SKM-1 (cell line): Measurements from ENCODE around the gene ANO1.

Source experiments
- DNase-seq: peaks from one replicate; lab custom pipeline; 2025; ENCODE audit not compliant: unreplicated experiment; lab: John Stamatoyannopoulos, UW

The ANO1 gene

DNA sequence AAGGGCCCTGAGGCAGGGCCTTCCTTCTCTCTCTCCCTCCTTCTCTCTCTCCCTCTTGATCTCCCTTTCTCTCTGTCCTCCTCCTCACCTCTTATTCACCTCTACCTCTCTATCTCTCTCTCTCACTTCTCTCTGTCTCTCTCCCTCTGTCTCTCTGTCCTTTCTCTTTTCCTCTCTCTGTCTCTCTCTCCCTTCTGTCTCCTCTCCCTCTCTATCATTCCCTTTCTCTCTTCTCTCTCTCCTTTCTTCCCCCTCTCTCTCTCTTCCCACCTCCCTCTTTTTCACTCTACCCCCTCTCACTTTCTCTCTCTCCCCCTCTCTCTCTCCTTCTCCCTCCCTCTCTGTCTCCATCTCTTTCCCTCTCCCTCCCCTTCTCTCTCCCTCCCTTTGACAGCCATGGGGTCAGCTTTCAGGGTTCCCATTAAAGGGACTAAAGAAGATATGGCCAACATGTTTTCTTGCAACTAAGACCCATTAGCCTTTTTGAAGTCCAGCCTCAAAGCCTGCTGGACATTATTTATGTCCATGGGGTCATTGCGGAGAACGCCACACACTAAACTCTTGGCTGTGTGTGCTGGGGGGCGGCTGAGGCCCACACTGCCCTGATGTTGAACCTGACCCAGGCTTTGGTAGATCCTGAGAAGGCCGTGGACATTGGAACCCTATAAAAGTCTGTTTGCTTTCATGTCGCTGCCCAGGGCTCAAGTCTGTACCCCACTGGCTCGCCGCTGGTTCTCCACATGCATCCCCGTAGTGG, 15.0 kb downstream of the ANO1 start:
- DNase-seq: no peak

GRCh38 chr11:70095541-70096252, 17.6 kb downstream of the ANO1 start:
- no peak for DNase-seq

DNA sequence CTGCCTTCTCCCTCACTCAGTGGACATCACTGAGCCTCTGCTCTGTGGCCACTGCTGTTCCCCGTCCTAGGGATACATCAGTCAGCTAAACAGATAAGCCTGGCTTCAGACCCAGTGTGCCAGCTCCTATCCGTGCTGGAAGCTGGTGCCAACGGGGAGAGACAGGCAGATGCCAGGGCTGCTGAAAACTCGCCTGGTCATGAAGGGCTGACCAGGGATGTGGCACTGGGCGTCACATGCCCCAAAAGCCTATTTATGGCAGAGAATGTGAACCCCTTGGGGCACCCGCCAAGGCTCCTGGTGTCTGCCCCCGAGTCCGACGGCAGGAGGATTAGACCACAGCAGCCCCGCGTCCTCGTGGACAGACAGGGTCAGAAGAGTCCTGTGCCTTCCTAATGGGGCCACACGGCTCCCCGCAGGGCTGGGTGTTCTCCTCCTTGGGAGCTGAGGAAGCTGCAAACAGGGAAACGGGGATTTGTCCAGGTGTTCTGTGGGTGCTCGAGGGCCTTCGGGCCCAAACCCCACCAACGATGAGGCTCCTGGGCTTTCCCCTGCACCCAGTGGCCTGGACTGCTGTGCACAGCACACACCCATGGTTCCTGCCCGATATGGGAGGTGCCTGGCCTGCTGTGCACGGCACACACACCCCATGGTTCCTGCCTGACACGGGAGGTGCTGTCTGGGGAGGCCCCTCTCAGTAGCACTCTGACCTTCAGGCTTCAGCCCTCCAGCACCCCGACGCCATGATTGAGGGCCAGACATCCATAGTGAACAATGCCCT, 19.9 kb downstream of the ANO1 start:
- DNase-seq: no peak

DNA sequence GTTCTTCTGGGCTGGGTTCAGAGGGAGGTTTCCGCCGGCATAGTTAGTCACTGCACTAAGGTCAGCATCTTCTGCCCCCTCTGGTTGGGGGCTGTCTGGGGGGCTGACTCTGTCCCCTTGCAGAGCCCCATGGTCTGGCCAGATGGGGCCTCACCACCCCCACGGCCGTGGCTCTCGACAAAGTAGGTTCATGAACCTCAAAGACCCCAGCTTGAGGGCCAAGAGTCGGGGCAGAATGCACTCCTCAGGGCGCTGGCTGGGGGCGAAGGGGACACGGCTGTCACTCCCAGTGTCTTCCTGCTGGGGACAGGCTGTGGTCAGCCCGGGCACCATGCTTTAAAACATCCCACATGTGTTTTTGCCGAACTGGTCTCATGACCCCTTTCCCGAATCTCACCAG, 20.8 kb downstream of the ANO1 start:
- DNase-seq: no peak

- no peak for DNase-seq
These were observed 21.6 kb downstream of the ANO1 start for GRCh38 chr11:70099578-70100279.

- DNase-seq: no peak
These were observed 22.1 kb downstream of the ANO1 start for GRCh38 chr11:70100280-70100603.

DNA sequence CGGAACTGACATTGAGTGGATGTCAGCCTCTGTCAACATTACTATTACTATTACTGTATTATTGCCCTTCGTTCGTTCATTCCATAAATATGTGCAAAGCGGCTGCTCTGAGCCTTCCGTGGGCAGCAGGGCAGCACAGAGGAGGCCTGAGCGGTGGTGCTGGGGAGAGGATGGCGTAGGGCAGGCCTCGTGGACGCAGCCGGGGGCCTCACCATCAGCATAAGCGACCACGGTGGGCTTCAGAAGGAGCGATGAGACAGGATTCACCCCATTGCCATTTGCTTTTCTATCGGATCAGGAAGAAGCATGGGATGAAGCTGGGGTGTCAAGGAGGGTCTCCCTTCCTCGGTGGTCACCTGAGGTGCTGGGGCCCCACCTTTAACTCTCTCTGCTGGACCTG, 22.7 kb downstream of the ANO1 start:
- DNase-seq: no peak

- DNase-seq: no peak
These were observed 25.3 kb downstream of the ANO1 start for GRCh38 chr11:70103256-70103975.

DNA sequence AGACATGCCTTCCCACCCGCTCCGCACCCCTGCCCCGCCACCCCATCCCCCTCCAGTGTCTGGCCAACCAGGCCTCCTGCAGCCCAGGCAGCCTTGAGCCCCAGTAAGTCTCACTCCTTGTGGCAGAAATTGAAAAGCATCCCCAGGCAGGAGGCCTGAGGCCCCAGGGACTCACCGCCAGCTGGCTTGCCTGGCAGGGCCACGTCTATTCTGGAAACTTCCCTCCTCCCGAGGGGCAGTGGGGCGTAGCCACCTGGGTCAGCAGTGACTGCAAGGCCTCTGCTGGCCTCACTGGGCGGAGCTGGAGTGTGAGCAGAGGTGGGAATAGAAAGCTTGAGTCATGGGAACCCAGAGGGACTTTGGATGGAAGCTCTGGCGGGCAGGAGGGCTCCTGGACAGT, 26.3 kb downstream of the ANO1 start:
- DNase-seq: no peak

DNA sequence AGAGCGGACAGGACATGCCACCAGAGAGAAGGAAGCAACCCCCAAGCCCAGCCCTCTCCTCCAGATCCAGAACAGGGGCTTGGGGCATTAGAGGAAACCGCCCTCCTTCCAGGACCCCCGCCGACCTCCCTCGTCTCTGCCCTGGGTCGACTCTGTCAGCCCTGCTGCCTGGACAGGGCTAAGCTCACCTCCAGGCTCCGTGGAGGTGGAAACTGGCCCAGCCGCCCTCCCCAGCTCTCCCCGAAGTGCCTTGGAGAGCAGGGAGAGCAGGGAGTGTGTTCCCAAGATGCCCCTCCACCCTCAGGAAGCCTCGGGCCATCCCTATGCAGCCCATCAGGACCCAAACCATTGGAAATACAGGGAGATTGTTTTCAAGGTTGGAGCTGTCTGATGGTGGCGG, 26.8 kb downstream of the ANO1 start:
- DNase-seq: no peak

- DNase-seq: no peak
These were observed 27.2 kb downstream of the ANO1 start for GRCh38 chr11:70105369-70105754.

DNA sequence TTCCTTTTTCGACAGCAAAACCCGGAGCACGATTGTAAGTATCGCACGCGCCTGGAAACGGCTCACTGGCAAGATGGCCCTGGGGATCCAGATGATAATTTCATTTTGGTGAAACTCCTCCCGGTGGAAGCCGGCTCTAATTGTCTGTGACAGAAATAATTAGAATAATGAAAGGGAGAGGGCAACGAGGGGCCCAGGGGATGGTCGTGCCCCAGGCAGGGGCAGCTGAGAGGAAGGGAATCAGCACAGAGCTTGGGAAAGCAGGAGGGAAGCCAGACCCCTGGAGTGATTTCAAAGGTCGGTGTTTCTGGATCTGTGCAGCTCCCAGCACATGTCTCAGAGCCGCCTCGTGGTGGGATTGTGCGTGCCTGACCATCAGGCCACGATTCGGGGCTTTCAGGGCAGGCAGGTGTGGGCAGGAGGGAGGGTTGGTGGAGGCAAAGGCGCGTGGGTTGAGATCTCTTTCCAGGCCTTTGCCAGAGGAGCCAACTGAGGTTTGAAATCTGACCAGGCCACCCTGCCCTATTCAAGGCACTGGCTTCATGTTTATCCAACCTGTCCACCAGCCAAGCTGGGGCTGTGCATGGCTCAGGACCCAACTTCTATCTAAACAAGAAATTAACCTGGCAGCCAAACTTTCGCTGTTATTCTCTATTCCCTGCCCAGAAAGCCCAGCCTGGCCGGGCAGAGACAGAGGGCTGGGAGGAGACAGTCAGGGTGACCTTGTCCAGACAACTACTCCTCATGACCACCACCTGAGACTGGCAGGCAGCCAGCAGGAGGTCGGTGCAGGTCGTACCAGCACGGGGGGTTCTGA, 27.8 kb downstream of the ANO1 start:
- no peak for DNase-seq

DNA sequence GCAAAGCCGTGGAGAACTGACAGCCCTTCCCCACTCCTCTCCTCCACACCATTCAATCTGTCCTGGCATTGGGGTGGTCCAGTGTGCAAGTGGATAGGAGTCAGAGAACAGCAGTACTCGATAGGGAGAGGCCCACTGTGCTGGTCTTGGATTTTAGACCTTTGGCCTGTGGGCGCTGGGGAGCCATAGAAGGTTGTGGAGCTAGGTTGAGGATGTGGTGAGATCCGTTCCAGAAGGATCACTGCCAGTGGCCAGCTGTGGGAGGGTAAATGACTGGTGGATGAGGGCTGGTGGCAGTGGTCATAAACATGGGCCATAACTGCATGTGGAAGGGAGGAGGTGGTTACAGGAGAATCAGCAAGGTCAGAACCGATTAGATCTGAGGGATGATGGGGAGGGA, 28.6 kb downstream of the ANO1 start:
- DNase-seq: no peak

DNA sequence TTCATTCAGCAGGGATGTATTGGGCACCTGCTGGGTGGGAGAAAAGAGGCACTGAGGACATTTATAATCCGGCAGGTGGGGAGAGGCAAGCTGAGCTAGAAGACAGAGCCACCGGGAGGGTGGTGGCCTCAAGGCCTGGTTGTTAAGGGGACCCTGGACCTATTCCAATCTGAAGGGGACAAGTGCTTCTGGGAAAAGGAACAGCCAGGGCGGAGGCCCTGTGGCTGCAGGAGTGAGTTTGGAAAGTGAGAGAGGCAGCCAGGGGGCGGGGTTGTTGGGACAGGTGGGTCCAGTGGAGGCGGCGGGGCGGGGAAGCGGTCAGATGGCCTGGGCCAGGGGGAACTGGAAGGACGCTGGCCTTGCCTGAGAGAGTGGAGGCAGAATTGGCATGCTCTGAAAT, 29.1 kb downstream of the ANO1 start:
- no peak for DNase-seq

- no peak for DNase-seq
These were observed 29.6 kb downstream of the ANO1 start for GRCh38 chr11:70107756-70108155.

- no peak for DNase-seq
These were observed 30.1 kb downstream of the ANO1 start for GRCh38 chr11:70108250-70108649.

DNA sequence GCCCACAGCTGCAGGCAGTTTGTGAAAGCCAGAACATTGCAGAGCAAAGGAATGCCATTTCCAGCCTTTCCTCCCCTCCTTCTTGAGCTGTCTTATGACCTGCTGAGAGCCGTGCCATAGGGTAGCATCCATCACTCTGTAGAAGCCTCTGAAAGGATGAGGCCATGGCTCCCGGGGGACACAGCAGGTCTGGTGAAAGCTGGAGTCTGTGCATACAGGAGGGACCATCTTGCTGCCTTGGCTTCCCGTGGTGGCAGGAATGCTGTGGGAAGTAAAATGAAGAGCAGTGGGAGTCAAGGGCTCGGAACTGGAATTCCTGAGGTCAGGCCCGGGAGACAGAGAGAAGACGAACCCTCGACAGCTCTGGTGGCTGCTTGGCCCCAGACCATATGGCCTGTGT, 30.9 kb downstream of the ANO1 start:
- DNase-seq: no peak

DNA sequence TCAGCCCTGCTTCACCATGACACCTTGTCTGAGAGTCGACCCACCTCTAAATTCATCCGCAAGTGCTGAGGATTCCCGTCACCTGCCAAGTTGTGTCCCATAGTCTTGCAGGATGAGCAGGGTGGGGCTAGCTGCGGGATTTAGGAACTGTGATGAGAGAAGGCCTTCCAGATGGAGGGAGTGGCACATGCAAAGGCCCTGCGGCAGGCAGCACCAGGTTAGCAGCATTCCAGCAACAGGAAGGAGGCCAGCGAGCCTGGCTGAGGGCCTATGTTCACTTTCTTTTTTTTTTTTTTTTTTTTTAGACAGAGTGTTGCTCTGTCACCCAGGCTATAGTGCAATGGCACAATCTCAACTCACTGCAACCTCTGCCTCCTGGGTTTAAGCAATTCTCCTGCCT, 31.8 kb downstream of the ANO1 start:
- DNase-seq: no peak

DNA sequence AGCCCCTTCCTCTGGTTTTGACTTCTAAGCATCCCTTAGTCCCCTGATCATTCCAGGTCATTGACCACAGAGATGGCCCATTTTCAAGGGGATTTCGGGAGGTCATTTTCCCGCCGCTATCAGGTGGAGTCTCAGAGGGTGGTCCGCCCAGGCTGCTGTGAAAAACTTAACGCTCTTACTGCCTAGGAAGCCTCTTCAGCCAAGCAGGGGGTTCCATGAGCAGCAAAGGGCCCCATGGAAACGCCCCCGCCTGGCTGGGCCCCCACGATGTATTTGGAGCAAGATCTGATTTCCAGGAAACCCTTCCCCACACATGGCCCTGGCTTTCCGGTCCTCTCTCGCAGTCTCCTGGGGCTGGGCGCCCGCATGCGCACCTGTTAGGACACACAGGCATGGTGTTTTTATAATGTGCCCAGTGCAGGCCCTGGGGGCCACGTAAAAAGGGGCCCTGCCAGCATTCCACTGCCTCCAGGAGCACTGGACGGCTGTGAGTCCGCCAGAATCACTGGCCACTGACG, 32.5 kb downstream of the ANO1 start:
- DNase-seq: no peak
